Mesendoderm (in vitro differentiated cells): ENCODE results near the gene SLC51A.
A peak's percentile ranks its signal among the peaks of the same experiment; 100 is the strongest.

ENCODE experiments used
- DNase-seq: peaks from one replicate; pipeline ENCODE4 v3.0.0; 2013
- H2AK5ac ChIP-seq: 2 replicates; pipeline ENCODE4 v1.6.1; 2013; ENCODE audit warnings: low read length, inconsistent platforms
- H2BK120ac ChIP-seq: 2 replicates; pipeline ENCODE4 v1.6.1; 2013; ENCODE audit warnings: low read depth, mild to moderate bottlenecking, low read length, moderate library complexity, mixed read lengths
- H2BK15ac ChIP-seq: replicated peaks from 2 replicates; pipeline ENCODE4 v1.6.1; 2013; ENCODE audit warnings: low read depth, mild to moderate bottlenecking, moderate library complexity
- H2BK5ac ChIP-seq: 2 replicates; pipeline ENCODE4 v1.6.1; 2013; ENCODE audit warnings: low read length, inconsistent platforms
- H3K18ac ChIP-seq: 2 replicates; pipeline ENCODE4 v1.6.1; 2013; ENCODE audit warnings: mild to moderate bottlenecking, low read length, mixed read lengths
- H3K23ac ChIP-seq: one replicate; pipeline ENCODE4 v1.6.1; 2013; ENCODE audit warnings: low read length
- H3K27ac ChIP-seq: 2 replicates; pipeline ENCODE4 v1.5.1; 2013; ENCODE audit warnings: low read depth, mild to moderate bottlenecking, inconsistent platforms, low read length, moderate library complexity
- H3K27me3 ChIP-seq: 2 replicates; pipeline ENCODE4 v1.6.1; 2013; ENCODE audit warnings: low read length, control low read depth, mild to moderate bottlenecking, inconsistent platforms; ENCODE audit not compliant: insufficient read depth, poor library complexity
- H3K36me3 ChIP-seq: 2 replicates; pipeline ENCODE4 v1.6.1; 2013; ENCODE audit warnings: low read length, inconsistent platforms; ENCODE audit not compliant: control insufficient read depth, insufficient read depth
- H3K4ac ChIP-seq: one replicate; pipeline ENCODE4 v1.6.1; 2013; ENCODE audit warnings: low read depth, mild to moderate bottlenecking, low read length, moderate library complexity
- H3K4me1 ChIP-seq: 2 replicates; pipeline ENCODE4 v1.6.1; 2013; ENCODE audit warnings: low read depth, low read length, inconsistent platforms; ENCODE audit not compliant: control insufficient read depth
- H3K4me2 ChIP-seq: 2 replicates; pipeline ENCODE4 v1.6.1; 2013; ENCODE audit warnings: low read length
- H3K4me3 ChIP-seq: 2 replicates; pipeline ENCODE4 v1.5.1; 2013; ENCODE audit warnings: mild to moderate bottlenecking, low read length
- H3K56ac ChIP-seq: one replicate; pipeline ENCODE4 v1.6.1; 2013; ENCODE audit warnings: low read length
- H3K79me1 ChIP-seq: 2 replicates; pipeline ENCODE4 v1.6.1; 2013; ENCODE audit warnings: low read length, inconsistent platforms
- H3K79me2 ChIP-seq: 2 replicates; pipeline ENCODE4 v1.6.1; 2013; ENCODE audit warnings: mild to moderate bottlenecking, low read length; ENCODE audit not compliant: control insufficient read depth, insufficient read depth
- H3K9ac ChIP-seq: 2 replicates; pipeline ENCODE4 v1.6.1; 2013; ENCODE audit warnings: low read length, inconsistent platforms
- H4K5ac ChIP-seq: one replicate; pipeline ENCODE4 v1.6.1; 2013; ENCODE audit warnings: low read length
- H4K8ac ChIP-seq: one replicate; pipeline ENCODE4 v1.6.1; 2013; ENCODE audit warnings: low read depth, mild to moderate bottlenecking, control low read depth, low read length, moderate library complexity
- WGBS: extraction: QIAGEN DNeasy Blood & Tissue Kit; methylation state at CpG from one replicate; pipeline ENCODE4 v1.1.7; 2013; ENCODE audit warnings: low lambda C conversion rate, missing lambda C conversion rate; ENCODE audit not compliant: insufficient coverage; ENCODE audit errors: extremely low coverage; 5-methylcytosine and 5-hydroxymethylcytosine counted together

SLC51A gene

DNA sequence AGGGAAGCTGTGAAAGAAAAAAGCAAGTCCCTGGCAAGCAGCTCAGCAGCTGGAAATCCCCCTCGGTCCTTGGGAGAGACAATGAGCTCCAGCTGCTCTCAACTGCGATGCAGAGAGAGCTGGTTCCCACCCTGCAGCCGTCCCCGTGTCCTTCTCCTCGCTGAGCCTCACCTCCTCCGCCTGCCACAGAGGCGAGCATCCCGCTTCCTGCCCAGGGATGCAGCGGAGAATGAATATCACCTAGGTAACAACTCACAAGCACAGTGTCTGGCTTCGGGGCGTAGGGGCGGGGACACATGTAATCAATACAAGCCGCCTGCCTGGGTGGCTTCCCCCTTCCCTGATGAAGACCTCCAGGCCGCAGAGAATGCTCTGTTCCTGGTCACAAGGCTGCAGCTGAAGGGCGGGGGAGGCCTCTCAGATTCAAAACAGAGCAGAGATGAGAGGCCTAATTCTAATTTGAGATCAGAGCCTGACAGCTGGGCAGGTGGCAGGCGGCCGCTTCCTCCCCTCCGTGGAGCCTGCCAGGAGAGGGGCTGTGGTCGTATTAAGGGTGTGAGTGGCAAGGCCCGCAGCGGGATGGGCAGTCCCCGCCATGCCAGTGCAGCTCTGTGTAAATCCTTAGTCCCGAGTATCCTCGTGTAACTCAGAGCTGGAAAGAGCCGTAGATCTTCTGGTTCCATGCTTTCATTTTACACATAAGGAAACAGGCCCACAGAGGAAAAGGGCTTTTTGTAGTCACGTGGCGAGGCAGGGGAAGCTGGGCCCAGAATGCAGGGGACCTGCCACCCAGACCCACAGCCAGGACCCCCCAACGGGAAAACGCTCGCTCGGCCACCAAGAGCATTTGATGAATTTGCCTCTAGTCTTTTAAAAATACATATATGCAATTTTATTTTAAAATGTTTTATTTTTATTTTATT is 29.4 kb upstream of the SLC51A start:
- Histone ChIP-seq H3K27ac (no peak overlapping the region), H3K4me1 (no peaks in the 10 kb centered on the region), H3K4ac (no peak overlapping the region), H4K5ac (no peak overlapping the region), H3K18ac (no peak overlapping the region), H2BK120ac (no peak overlapping the region), H3K23ac (no peak overlapping the region), H3K27me3 (no peaks in the 10 kb centered on the region), H2BK5ac (no peak overlapping the region), H3K4me3 (no peak overlapping the region), H4K8ac (no peak overlapping the region), H3K79me2 (no peaks in the 10 kb centered on the region), H2BK15ac (no peak overlapping the region), H3K56ac (no peak overlapping the region), H3K79me1 (no peaks in the 10 kb centered on the region), H3K9ac (no peak overlapping the region), H3K36me3 (no peaks in the 10 kb centered on the region), H2AK5ac (no peak overlapping the region), H3K4me2 (no peak overlapping the region)
- WGBS = no CpG with 5 or more reads among the region's 31 CpGs
- DNase-seq = peak; percentile 73

GRCh38 chr3:196189566-196190347 is 26.6 kb upstream of the SLC51A start:
- Histone ChIP-seq H2BK15ac (no peak overlapping the region), H2BK5ac (no peak overlapping the region), H3K4me2 (no peak overlapping the region), H3K4me1 (no peaks in the 10 kb centered on the region), H3K27ac (no peak overlapping the region), H3K9ac (no peak overlapping the region), H3K18ac (no peak overlapping the region), H3K36me3 (no peaks in the 10 kb centered on the region), H2AK5ac (no peak overlapping the region), H3K56ac (no peak overlapping the region), H3K23ac (no peak overlapping the region), H2BK120ac (no peak overlapping the region), H3K79me1 (no peaks in the 10 kb centered on the region), H3K79me2 (no peaks in the 10 kb centered on the region), H3K4me3 (no peak overlapping the region), H4K5ac (no peak overlapping the region), H4K8ac (no peak overlapping the region), H3K4ac (no peak overlapping the region), H3K27me3 (no peaks in the 10 kb centered on the region)
- DNase-seq = no peak
- WGBS = no CpG with 5 or more reads among the region's 16 CpGs

GRCh38 chr3:196192036-196192523 is 24.3 kb upstream of the SLC51A start:
- no peaks in the 10 kb centered on the region for H3K27me3 ChIP-seq
- H2AK5ac ChIP-seq = no peak overlapping the region
- H3K4me2 ChIP-seq = no peak overlapping the region
- H3K79me1 ChIP-seq = no peaks in the 10 kb centered on the region
- H3K18ac ChIP-seq = no peak overlapping the region
- H3K4ac ChIP-seq = no peak overlapping the region
- H4K8ac ChIP-seq = no peak overlapping the region
- no peak overlapping the region for H2BK15ac ChIP-seq
- H3K4me3 ChIP-seq = no peak overlapping the region
- H2BK5ac ChIP-seq = no peak overlapping the region
- no peak overlapping the region for H3K27ac ChIP-seq
- no peak overlapping the region for H4K5ac ChIP-seq
- H2BK120ac ChIP-seq = no peak overlapping the region
- H3K4me1 ChIP-seq = no peaks in the 10 kb centered on the region
- H3K36me3 ChIP-seq = no peaks in the 10 kb centered on the region
- peak; percentile 29 for DNase-seq
- H3K9ac ChIP-seq = peak overlapping the region; percentile 12
- peak overlapping the region; percentile 80 for H3K23ac ChIP-seq
- WGBS = no CpG with 5 or more reads among the region's 11 CpGs
- no peaks in the 10 kb centered on the region for H3K79me2 ChIP-seq
- H3K56ac ChIP-seq = peak overlapping the region; percentile 19

DNA sequence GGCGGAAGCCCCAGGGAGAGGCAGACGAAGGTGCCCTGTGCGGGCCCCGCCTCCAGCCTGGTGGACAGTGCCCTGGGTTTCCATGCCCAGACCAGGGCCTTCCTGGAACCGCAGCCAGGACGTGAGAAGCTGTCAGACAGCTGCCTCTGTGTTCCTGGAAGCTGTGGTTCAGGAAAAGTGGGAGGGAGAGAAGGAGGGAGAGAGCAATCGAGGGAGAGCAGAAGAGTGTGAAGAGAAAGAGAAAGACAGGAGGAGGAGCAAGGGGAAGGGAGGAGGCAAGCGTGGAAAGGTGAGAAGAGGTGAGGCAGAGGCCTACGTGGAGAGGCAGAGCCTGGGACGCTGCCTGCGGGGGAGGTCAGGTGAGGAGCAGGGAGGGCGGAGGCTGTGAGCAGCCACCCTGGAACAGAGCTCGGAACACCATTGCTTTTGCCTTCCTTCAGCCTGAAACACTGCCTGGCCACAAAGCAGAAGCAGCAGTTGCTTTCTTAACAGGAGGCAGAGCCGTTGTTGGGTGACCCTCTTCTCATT is 23.7 kb upstream of the SLC51A start:
- no peak overlapping the region for H3K4ac ChIP-seq
- H2AK5ac ChIP-seq = no peak overlapping the region
- no CpG with 5 or more reads among the region's 14 CpGs for WGBS
- H4K8ac ChIP-seq = no peak overlapping the region
- H3K79me1 ChIP-seq = no peaks in the 10 kb centered on the region
- no peak overlapping the region for H2BK120ac ChIP-seq
- no peak overlapping the region for H4K5ac ChIP-seq
- no peaks in the 10 kb centered on the region for H3K27me3 ChIP-seq
- no peak overlapping the region for H3K4me2 ChIP-seq
- no peak overlapping the region for H3K18ac ChIP-seq
- no peak overlapping the region for H3K27ac ChIP-seq
- H2BK5ac ChIP-seq = no peak overlapping the region
- no peak overlapping the region for H2BK15ac ChIP-seq
- H3K4me3 ChIP-seq = no peak overlapping the region
- H3K36me3 ChIP-seq = no peaks in the 10 kb centered on the region
- DNase-seq = peak; percentile 31
- H3K9ac ChIP-seq = peak overlapping the region; percentile 12
- peak overlapping the region; percentile 25 for H3K56ac ChIP-seq
- H3K79me2 ChIP-seq = no peaks in the 10 kb centered on the region
- no peak overlapping the region for H3K23ac ChIP-seq
- no peaks in the 10 kb centered on the region for H3K4me1 ChIP-seq

GRCh38 chr3:196193133-196193735 is 23.1 kb upstream of the SLC51A start:
- H4K5ac ChIP-seq = no peak overlapping the region
- H3K56ac ChIP-seq = no peak overlapping the region
- no peak overlapping the region for H3K18ac ChIP-seq
- H3K4me3 ChIP-seq = no peak overlapping the region
- DNase-seq = no peak
- no peaks in the 10 kb centered on the region for H3K4me1 ChIP-seq
- no peak overlapping the region for H3K23ac ChIP-seq
- H3K27ac ChIP-seq = no peak overlapping the region
- no peaks in the 10 kb centered on the region for H3K79me1 ChIP-seq
- H3K27me3 ChIP-seq = no peaks in the 10 kb centered on the region
- H4K8ac ChIP-seq = no peak overlapping the region
- H3K9ac ChIP-seq = no peak overlapping the region
- H3K4me2 ChIP-seq = no peak overlapping the region
- H2BK15ac ChIP-seq = no peak overlapping the region
- no peak overlapping the region for H2BK5ac ChIP-seq
- no peaks in the 10 kb centered on the region for H3K79me2 ChIP-seq
- H2BK120ac ChIP-seq = no peak overlapping the region
- no CpG with 5 or more reads among the region's 15 CpGs for WGBS
- H3K36me3 ChIP-seq = no peaks in the 10 kb centered on the region
- H3K4ac ChIP-seq = no peak overlapping the region
- no peak overlapping the region for H2AK5ac ChIP-seq
